Stimulated activated CD8-positive, alpha-beta memory T cell treated with anti-CD3 and anti-CD28 coated beads, Interleukin-12 subunit alpha, Interleukin-12 subunit beta, amount 100 ng/mL, for 24 hours (primary cell): ENCODE results near the gene KCNK3.

ENCODE experiments used
- DNase-seq: peaks from one replicate; pipeline ENCODE4 v3.0.0-alpha.2; 2020; ENCODE audit errors: extremely low read depth

Gene KCNK3

DNA sequence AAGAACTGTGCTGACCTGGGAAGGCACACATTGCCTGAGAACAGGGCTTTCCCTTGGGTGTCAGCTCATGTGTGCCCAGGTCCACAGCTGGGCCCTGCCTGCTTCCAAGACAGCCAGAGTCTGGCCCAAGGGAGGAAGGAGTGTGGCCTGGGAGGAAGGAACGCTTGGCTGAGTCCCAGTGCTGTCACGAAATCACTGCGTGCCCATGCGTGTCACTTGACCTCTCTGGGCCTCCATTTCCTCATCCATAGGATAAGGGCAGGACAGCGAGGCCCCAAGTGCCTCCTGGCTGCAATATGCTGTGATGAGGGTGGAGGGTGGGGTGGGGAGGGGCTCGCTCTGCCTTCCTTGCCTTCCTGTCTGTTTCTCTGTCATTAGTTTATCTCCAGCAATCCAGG lies 642 bp upstream of the KCNK3 start:
- no peak for DNase-seq

DNA sequence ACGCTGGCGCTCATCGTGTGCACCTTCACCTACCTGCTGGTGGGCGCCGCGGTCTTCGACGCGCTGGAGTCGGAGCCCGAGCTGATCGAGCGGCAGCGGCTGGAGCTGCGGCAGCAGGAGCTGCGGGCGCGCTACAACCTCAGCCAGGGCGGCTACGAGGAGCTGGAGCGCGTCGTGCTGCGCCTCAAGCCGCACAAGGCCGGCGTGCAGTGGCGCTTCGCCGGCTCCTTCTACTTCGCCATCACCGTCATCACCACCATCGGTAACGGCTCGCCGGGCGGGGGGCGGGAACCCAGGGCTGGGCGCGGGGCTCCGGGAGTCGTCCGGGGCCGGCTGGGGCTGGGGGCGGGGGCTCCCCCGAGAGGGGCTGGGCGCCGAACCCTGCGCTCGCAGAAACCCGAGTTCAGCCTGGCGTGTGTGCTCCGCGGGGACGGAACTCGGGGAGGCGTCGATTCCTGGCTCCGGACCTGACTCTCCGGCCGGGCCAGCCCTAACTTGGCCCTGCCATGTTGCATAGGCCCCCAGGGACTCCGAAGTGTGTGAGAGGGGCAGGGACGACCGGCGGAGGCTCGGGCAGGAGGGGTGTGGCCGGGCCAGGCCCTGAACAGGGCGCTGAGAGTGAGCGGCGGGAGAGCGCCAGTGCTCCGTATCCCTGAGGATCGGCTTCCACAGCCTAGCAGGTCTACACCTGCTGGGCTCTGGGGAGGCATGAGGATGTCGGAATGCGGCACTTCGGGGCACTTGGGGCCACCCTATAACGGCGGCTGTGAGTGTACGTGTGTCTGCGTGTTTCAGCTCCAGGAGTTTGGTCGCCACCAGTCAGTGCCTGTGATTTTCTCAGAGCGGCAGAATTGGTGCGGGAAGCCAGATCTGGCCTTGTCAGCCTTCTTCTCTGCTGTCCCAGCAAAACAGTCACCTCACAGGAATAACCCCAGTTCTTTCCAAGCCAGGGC lies 651 bp downstream of the KCNK3 start:
- no peak for DNase-seq

DNA sequence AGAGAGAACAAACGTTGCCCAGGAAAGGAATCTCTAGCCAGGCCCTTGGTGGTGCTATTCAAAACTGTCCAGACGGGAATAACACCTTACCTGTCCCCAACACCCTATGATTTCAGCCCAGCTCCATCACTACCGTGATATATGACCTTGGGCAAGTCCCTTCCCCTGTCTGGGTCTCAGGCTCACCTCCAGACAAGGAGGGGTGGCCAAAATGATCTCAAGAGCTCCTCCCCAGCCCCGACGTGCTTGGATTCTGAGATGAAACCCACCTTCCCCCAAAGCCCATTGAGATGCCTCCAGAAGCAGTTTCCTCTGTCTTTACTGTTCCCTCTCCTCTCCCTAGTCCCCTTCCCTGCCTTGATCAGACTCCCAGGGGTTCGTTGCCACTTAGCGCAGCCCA lies 1.5 kb downstream of the KCNK3 start:
- DNase-seq: no peak

DNA sequence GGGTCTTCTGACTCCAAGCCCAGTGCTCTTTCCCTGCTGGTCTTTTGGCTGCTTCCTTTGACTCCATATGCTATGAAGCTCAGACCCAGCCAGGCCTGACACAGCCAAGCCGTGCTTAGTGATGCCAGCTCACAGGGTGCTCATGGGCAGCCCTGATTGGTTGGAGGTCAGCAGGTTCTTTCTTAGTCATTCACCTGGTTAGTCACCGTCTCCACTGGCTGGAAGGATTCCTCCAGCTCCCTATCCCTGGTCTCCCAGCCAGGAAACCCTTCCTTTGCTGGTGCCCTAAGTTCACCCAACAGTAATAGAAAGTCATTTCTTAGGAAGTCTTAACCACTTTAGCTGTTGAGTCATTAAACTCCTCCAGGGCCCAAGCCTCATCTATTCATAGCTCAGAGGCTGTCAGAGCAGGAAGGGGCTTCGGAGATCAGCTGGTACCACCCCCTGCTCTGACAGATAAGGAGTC lies 3.9 kb downstream of the KCNK3 start:
- no peak for DNase-seq

DNA sequence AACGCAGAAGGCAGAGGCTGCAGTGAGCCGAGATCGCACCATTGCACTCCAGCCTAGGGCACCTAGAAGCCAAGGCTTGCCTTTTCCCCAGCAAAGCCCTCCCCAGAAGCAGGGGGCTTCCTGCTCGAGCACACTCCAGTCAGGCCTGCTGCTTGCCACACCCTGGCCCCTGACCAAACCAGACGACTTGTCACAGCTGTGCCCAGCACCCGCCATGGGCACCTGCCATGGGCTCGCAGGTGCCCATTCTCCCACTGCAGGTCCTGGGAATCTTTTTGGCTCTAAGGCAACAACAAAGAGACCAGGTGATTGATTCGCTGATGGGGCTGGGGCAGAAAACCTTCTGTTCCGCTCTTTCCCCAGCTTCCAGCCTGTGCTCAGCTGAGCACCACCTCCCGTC lies 4.9 kb downstream of the KCNK3 start:
- DNase-seq: no peak

DNA sequence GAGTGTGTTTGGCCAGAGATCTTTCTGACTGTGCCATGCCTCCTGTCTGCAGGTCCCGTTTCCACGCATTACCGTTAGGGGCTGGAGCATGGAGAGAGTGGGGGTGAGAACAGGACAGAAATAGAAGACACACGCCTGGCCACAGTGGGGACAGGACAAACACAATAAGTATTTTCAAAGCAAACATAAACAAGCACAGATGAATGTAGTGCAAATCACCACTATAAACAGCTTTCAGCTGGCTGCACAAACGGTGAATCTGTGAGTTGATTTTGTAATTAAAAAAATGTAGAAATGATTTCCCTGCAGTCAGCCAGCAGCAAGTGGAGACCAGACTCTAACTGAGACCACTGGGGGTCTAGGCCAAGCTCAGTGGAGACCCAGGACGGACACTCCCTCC lies 6.8 kb downstream of the KCNK3 start:
- DNase-seq: no peak

DNA sequence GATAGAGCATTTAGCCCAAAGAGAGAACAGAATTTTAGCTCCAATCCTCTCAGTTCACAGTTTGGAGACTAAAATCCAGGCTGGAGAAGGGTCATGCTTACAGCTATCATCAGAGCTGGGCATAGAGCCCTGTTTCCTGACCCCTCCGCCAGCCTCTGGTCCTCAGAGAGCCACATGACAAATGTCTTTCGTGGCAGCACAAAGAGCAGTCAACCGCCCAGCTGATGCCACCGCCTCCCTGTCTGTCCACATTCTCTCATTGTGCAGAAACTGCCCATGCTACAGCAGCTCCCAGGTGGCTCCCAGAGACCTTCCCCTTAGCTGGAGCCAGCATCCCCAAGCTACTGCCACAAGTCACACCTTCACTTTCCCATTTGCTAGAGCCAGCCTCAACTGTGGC lies 7.6 kb downstream of the KCNK3 start:
- no peak for DNase-seq

DNA sequence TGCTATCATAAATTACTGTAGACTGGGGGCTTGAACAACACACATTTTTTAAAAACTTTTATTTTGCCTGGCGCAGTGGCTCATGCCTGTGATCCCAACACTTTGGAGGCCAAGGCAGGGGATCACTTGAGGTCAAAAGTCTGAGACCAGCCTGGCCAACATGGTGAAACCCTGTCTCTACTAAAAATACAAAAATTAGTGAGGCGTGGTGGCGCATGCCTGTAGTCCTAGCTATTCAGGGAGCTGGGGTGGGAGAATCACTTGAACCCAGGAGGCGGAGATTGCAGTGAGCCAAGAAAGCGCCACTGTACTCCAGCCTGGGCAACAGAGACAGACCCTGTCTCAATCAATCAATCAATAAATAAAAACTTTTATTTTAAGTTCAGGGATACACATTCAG lies 9.1 kb downstream of the KCNK3 start:
- DNase-seq: no peak

DNA sequence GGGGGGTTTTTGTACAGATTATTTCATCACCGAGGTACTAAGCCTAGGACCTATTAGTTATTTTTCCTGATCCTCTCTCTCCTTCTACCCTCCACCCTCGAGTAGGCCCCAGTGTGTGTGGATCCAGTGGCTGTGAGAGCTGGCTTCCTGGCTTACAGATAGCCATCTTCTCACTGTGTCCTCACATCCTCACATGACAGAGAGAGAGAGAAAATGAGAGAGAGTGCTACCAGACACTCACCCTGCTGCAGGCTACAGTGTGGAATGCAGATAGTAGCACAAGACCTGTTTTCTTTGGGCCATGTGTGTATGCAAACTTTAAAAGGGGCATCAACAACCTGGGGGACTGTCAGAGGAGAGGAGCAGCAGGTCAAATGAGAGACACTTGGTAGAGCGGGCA lies 9.5 kb downstream of the KCNK3 start:
- DNase-seq: no peak

DNA sequence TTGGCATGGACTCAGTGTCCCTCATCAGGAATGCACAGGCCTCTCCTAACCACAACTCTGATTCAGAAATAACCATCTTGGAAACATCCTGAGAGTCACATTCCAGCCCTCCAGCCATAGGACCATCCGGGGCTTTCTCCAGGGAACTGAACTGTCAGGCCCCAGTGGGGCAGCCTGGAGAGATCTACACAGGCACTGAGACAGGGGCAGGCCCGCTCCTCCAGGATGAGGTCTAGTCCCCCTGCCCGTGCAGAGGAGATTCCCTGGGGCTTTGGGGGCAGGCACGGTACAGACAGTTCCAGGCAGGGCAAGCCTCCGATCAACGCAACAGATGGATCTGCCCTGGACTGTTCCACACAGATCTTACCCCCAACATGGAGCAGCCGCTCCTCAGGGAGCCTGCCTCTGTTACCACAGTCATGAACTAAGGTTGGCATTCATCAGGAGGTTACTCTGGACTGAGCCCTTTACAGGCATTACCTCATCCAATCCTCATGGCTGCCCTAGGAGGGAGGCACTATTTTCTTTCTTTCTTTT lies 12.0 kb downstream of the KCNK3 start:
- DNase-seq: no peak

DNA sequence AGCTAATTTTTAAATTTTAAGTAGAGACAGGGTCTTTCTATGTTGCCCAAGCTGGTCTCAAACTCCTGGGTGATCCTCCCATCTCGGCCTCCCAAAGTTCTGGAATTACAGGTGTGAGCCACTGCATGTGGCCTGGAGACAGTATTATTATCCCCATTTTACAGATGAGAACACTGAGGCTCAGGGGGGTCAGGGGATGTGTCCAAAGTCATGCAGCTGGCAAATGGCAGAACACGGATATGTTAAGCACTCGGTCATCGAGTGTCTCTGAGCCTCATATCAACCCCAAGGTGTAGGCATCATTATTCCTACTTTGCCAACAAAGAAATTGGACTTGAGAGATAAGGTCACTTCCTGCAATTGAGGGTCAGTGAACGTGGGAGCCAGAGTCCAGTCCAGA lies 12.6 kb downstream of the KCNK3 start:
- no peak for DNase-seq

DNA sequence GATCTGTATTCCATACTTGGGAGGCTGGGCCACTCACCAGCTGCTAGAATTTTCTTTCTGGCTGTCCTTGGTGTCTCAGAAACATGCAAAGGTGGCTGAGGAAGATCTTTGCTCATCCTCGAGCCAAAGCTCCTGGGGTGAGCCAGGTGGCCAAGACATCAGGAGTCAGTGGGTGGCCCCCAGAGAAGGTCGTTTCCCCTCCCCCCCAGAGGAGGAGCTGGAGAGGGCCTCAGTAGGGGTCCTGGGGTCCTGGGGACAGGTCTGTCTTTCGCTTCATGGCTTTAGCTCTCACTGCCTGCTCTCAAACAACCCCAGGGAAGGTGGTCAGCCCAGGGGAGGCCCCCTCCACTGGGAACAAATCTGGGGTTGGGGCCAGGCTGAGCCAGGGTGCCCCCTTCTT lies 13.6 kb downstream of the KCNK3 start:
- no peak for DNase-seq

DNA sequence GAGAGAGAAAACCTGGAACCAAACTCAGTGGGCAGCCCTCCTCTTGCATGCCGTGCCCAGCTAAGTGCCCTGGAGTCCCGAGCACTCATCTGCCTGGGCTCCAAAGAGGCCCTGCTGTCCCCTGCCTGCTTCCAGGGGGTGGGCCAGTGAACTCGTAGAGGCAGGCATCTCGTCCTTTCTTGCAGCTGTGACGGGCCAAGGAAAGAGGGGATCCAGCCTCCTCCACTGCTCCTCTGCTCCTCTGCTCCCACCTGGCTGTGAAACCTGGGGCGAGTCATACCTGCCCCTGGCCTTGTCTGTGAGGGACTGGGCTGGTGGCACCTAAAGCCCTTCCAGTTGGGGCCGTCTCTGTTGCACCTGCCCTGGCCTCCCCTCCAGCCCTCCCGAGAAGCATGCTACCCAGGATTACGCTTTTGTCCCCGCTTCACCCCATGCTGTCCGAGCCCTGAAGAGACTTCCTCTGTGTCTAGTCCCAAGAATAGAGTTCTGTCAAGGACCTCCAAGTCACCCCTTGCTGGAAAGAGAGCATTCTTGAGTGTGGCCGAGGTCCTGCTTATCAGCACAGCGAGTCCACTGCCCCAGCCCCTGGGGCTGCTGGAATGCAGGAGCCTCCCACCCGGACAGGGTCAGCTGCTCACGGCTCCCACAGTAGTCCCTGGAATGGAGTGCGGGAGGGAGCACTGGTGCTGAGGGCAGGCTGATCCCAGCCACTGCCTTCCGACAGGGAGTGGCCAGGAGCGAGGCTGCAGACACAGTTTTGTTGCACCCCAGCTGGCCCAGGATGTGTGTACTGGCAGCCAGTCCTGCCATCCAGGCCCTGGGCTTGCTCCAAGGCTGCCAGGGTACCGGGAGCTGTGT lies 14.3 kb downstream of the KCNK3 start:
- DNase-seq: no peak

DNA sequence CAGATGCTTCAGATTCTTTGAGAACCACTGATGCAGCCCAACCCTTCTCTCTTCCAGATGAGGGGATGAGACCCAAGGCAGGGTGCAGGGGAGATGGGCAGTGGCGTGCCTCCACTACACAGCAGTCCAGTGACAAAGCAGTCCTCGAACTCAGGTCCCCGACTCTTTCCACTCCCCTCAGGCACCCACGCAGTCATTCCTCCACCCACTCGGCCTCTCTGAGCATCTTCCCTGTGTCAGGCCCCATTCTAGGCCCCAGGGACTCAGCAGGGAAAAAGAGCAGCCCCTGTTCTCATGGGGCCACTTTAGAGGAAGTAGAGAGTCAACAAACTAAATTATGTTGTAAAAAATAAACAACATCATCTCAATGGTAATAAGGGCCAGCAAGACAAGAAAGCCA lies 15.2 kb downstream of the KCNK3 start:
- no peak for DNase-seq

DNA sequence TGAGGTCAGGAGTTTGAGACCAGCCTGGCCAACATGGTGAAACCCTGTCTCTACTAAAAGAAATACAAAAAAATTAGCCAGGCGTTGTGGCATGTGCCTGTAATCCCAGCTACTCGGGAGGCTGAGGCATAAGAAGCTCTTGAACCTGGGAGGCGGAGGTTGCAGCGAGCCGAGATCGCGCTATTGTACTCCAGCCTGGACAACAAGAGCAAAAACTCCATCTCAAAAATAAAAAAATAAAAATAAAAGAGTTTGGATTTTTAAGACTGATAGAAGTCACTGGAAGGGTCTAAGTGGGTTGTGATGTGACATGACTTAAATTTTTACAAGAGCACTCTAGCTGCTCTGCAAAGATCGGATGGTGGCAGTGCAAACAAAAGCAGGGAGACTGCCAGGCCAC lies 15.9 kb downstream of the KCNK3 start:
- DNase-seq: no peak

DNA sequence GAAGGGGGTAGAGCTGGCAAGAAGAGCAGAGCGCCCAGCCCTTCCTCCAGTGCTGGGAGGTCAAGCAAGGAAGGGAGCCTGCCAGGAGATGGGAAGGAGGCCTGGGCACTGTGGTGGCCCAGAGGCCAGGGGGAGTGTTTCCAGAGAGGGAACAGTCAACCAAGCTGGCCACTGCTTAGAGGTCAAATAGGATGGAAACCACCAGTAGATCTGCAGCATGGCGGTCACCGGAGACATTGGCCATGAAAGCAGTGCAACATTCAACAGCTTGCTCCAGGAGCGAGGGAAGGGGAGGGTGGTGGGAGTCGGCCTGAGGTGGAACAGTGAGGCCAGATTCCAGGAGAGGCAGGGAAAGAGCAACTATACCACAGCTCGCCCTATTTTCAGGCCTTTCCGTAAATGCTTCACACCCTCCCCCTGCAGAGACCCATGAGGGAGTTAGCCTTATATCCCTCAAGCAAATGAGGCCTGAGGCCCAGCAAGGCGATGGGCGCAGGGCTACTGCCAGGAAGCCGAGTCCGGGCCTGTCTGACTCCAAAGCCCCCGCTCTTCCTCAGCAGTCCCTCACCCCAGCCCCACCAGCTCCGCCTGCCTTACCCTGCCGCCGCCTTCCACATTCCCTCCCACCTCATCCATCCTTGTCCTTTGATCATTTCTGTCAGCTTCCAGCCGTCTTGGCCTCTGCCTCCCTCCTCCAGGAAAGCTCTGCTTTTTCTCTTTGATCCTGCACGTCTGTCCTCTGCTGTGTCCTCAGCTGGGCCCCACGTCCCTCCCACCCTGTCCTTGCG lies 17.0 kb downstream of the KCNK3 start:
- DNase-seq: no peak

DNA sequence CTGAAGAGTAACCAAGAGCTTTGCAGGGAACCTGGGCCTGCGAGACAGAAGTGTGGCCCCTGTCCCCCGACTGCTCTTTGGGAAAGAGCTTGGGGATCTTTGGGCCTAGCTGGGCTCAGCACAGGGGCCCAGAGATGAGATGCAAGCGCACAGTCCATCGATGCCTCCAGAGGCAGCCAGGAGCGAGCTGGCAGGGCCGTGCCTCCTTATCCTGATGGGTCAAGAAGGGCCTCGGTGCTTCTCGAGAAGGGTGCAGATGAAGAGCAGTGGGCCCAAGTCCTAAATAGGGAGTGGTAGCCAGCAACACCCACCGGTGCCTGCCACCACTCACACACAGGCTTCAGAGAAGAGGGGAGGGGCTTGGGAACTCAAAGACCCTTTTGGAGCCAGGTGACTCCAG lies 17.6 kb downstream of the KCNK3 start:
- no peak for DNase-seq

DNA sequence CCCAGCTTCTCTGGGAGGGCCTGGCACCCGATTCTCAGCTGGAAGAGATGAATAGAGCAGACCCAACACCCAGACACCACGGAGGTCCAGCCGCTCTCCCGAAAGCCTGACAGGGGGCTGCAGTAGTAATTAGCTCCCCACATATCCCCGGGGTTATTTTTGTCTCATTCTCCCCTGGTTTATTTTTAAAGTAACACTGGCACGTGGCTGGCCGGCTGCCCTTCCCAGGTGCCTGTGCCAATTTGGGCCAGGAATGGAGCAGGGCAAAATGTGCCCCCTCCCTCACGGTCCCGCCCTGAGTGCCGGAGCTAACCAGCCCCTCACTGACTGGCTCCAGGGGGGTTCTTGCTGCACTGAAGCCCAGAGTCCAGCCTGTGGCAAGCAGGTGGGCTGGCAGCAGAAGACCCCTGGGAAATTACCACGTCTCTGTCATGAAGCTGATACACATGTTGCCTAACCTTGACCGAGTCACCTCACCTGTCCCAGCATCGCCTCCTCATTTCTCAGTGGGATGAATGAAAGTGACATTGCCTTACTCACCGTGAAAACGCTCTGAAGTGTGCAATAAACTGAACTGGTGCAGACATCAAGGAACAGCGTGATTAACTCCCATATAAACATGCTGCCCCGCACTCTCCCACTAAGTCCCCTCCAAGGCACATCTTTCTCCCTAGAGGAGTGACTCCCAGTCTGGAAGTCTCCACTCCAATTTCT lies 18.4 kb downstream of the KCNK3 start:
- no peak for DNase-seq

DNA sequence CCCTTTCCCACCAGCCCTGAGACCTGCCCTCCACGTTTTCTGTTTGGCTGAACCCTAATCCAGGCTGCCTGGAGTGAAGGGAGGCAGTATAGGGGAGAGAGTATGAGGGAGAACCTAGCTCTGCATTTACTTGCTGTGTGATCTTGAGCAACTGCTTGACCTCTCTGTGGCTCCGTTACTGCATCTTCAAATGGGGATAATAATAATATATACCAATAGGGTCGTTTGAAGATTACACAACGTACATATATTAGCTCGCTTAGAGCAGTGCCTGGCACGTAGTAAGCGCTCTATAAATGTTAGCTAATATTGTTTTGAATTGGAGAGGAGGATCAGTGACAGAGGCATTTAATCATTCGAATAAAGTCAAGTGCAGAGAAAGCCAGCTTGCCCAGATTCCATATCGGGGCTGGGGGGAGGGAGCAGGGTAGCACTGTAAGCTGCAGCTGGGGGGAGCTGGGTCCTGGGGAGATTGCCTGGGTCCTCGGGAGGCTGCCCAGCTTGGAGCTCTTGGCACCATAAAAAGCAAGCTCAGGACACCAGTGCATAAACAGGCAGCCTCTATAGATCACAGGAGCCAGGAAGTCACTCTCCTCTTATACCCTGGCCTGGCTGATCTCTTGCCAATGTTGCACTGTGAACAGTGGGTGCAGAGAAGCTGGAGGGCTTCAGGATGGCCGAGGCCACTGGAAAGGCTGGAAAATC lies 19.1 kb downstream of the KCNK3 start:
- no peak for DNase-seq
